A549 treated with CORT108297 at 1 μM for 4 hours (cell line): ENCODE results near the gene PIP4K2A. TPM values are rescaled to one million over a fixed set of nuclear protein-coding genes. Genes with fewer than 3 reads are reported as not detected.

Experiments used
- total RNA-seq: library from RNA; stranded (reverse); fragments of 200-300 nt; extraction: Qiagen RNA extraction; gene quantifications from 5 replicates; pipeline ENCODE4 v1.2.3, GENCODE V29; 2022

Gene PIP4K2A
- total RNA-seq: 17.5 to 37.5 TPM (median 20.6 TPM) in 5 replicates

GRCh38 chr10:22714479-22715289 is at the start of gene PIP4K2A:
TSS of gene PIP4K2A (minus strand) at chr10:22714578. CDS start at chr10:22714326, 252 bp downstream.

Other genes starting within 250 kb of the PIP4K2A start
- 0.55 to 0.95 TPM (median 0.77 TPM) in 5 replicates for gene ARMC3, start 213.5 kb upstream of the PIP4K2A start, total RNA-seq